Measurements from ENCODE around the gene PRRG3. TPM values are rescaled to one million over a fixed set of nuclear protein-coding genes. Genes with fewer than 3 reads are reported as not detected.

PRRG3 gene
- total and polyA plus RNA-seq, 2 donors (not counting 1 experiment from before 2014, with no cell fraction given) = not detected

- no peak for TF ChIP-seq EZH2 (IDR thresholded peaks at IDR 0.05; ENCODE audit: borderline replicate concordance, insufficient read depth, low read depth, low read length, poor library complexity, severe bottlenecking)
- TF ChIP-seq CTCF (IDR thresholded peaks at IDR 0.05) = no peak
- no peaks in the 10 kb centered on the region for H3K36me3 ChIP-seq (replicated peaks in 1 of 2; ENCODE audit: control extremely low read depth in 1 of 2, control insufficient read depth in 1 of 2, extremely low read depth in 1 of 2, insufficient read depth in 2 of 2, low read length in 1 of 2)
- Mint-ChIP-seq H3K27me3 (no peaks in the 10 kb centered on the region), H3K4me3 (no peak overlapping the region), H3K27ac (no peak overlapping the region), H3K9me3 (ENCODE audit: insufficient read depth) (no peaks in the 10 kb centered on the region), H3K4me1 (no peaks in the 10 kb centered on the region)
- H3K4me1 ChIP-seq (ENCODE audit: control insufficient read depth in 2 of 2, insufficient read depth in 2 of 2, low read length in 2 of 2) = no peaks in the 10 kb centered on the region
- DNase-seq (no peak), ATAC-seq (ENCODE audit: low read depth) (no peak)
- H3K4me2 ChIP-seq (replicated peaks; ENCODE audit: low read depth, low read length, poor library complexity, severe bottlenecking) = no peak overlapping the region
- no peak overlapping the region for H3K4me3 ChIP-seq (ENCODE audit: control extremely low read depth in 1 of 5, extremely low read depth in 1 of 5, insufficient read depth in 1 of 5, low read depth in 2 of 5, low read length in 4 of 5)
- no peak overlapping the region for H2AFZ ChIP-seq (ENCODE audit: insufficient read depth, low read depth, low read length, poor library complexity, severe bottlenecking)
- ChIA-PET POLR2A (no interaction called here), CTCF (no interaction called here)
- no peaks in the 10 kb centered on the region for H4K20me1 ChIP-seq (ENCODE audit: control insufficient read depth, insufficient read depth, low read length, poor library complexity, severe bottlenecking)
- no CpG with 5 or more reads among the region's 4 CpGs for WGBS (ENCODE audit: insufficient coverage)
- intact Hi-C loops (cut with micrococcal nuclease) = no loop called here
- no peaks in the 10 kb centered on the region for H3K9me3 ChIP-seq (ENCODE audit: control extremely low read depth in 1 of 3, control insufficient read depth in 2 of 3, insufficient read depth in 1 of 3, low read length in 2 of 3)
- H3K27ac ChIP-seq (ENCODE audit: low read length in 2 of 2) = no peak overlapping the region
- H3K9ac ChIP-seq (ENCODE audit: low read length) = no peak overlapping the region
- no peaks in the 10 kb centered on the region for H3K79me2 ChIP-seq (ENCODE audit: control insufficient read depth, insufficient read depth, low read length)
- no peaks in the 10 kb centered on the region for H3K27me3 ChIP-seq (replicated peaks in 1 of 4; ENCODE audit: control extremely low read depth in 1 of 4, control insufficient read depth in 3 of 4, insufficient read depth in 4 of 4, low read length in 3 of 4)
These were observed 46.3 kb downstream of the PRRG3 start for GRCh38 chrX:151741606-151742005.

- WGBS (ENCODE audit: insufficient coverage) = 95% methylated on average over 3 of the region's 5 CpGs
These were observed 47.1 kb downstream of the PRRG3 start for GRCh38 chrX:151742311-151742710.

More at GRCh38 chrX:151742311-151742710, 47.1 kb downstream of the PRRG3 start:
- H3K9ac ChIP-seq (ENCODE audit: low read length) = no peak overlapping the region
- TF ChIP-seq EZH2 (IDR thresholded peaks at IDR 0.05; ENCODE audit: borderline replicate concordance, insufficient read depth, low read depth, low read length, poor library complexity, severe bottlenecking) (no peak), CTCF (IDR thresholded peaks at IDR 0.05) (no peak)
- no peaks in the 10 kb centered on the region for H3K27me3 Mint-ChIP-seq
- no peaks in the 10 kb centered on the region for H3K4me1 Mint-ChIP-seq
- H3K4me3 Mint-ChIP-seq = no peak overlapping the region
- H3K27ac ChIP-seq (ENCODE audit: low read length in 2 of 2) = no peak overlapping the region
- no peaks in the 10 kb centered on the region for H3K4me1 ChIP-seq (ENCODE audit: control insufficient read depth in 2 of 2, insufficient read depth in 2 of 2, low read length in 2 of 2)
- H2AFZ ChIP-seq (ENCODE audit: insufficient read depth, low read depth, low read length, poor library complexity, severe bottlenecking) = no peak overlapping the region
- ATAC-seq (ENCODE audit: low read depth) (no peak), DNase-seq (no peak)
- no peaks in the 10 kb centered on the region for H3K27me3 ChIP-seq (replicated peaks in 1 of 4; ENCODE audit: control extremely low read depth in 1 of 4, control insufficient read depth in 3 of 4, insufficient read depth in 4 of 4, low read length in 3 of 4)
- H4K20me1 ChIP-seq (ENCODE audit: control insufficient read depth, insufficient read depth, low read length, poor library complexity, severe bottlenecking) = no peaks in the 10 kb centered on the region
- H3K36me3 ChIP-seq (replicated peaks in 1 of 2; ENCODE audit: control extremely low read depth in 1 of 2, control insufficient read depth in 1 of 2, extremely low read depth in 1 of 2, insufficient read depth in 2 of 2, low read length in 1 of 2) = no peaks in the 10 kb centered on the region
- H3K27ac Mint-ChIP-seq = no peak overlapping the region
- ChIA-PET CTCF (no interaction called here), POLR2A (no interaction called here)
- H3K9me3 ChIP-seq (ENCODE audit: control extremely low read depth in 1 of 3, control insufficient read depth in 2 of 3, insufficient read depth in 1 of 3, low read length in 2 of 3) = no peaks in the 10 kb centered on the region
- H3K4me3 ChIP-seq (ENCODE audit: control extremely low read depth in 1 of 5, extremely low read depth in 1 of 5, insufficient read depth in 1 of 5, low read depth in 2 of 5, low read length in 4 of 5) = no peak overlapping the region
- intact Hi-C loops (cut with micrococcal nuclease) = no loop called here
- no peaks in the 10 kb centered on the region for H3K9me3 Mint-ChIP-seq (ENCODE audit: insufficient read depth)
- no peak overlapping the region for H3K4me2 ChIP-seq (replicated peaks; ENCODE audit: low read depth, low read length, poor library complexity, severe bottlenecking)
- no peaks in the 10 kb centered on the region for H3K79me2 ChIP-seq (ENCODE audit: control insufficient read depth, insufficient read depth, low read length)

Data from B cell (primary cell).